Neural progenitor cell (in vitro differentiated cells): Measurements from ENCODE around the gene MRGPRF. TPM values are rescaled to one million over a fixed set of nuclear protein-coding genes. Genes with fewer than 3 reads are reported as not detected.

Experiments used
- DNase-seq: peaks from one replicate; pipeline ENCODE4 v3.0.0-alpha.2; 2016; ENCODE audit warnings: low spot score
- H2AFZ ChIP-seq: fragments of 200-600 bp; sonication (generic); replicated peaks from 2 replicates; pipeline ENCODE4 v1.6.1; 2016; ENCODE audit warnings: antibody characterized with exemption
- H3F3A ChIP-seq: fragments of 200-600 bp; sonication (generic); 2 replicates; pipeline ENCODE4 v1.6.1; 2016; ENCODE audit warnings: antibody characterized with exemption, low read depth
- H3K27ac ChIP-seq: fragments of 200-600 bp; sonication (generic); 2 replicates; pipeline ENCODE4 v1.5.1; 2016; ENCODE audit warnings: mild to moderate bottlenecking
- H3K27me3 ChIP-seq: fragments of 200-600 bp; sonication (generic); 2 replicates; pipeline ENCODE4 v1.6.1; 2016; ENCODE audit warnings: mild to moderate bottlenecking, moderate library complexity
- H3K36me3 ChIP-seq: fragments of 200-600 bp; sonication (generic); 2 replicates; pipeline ENCODE4 v1.5.1; 2016
- H3K4me1 ChIP-seq: fragments of 200-600 bp; sonication (generic); 2 replicates; pipeline ENCODE4 v1.6.1; 2016; ENCODE audit warnings: mixed run types
- H3K4me2 ChIP-seq: fragments of 200-600 bp; sonication (generic); 2 replicates; pipeline ENCODE4 v1.6.1; 2016
- H3K4me3 ChIP-seq: fragments of 200-600 bp; sonication (generic); 2 replicates; pipeline ENCODE4 v1.5.1; 2016
- H3K79me2 ChIP-seq: fragments of 200-600 bp; sonication (generic); 2 replicates; pipeline ENCODE4 v1.6.1; 2016; ENCODE audit warnings: low read depth
- H3K9ac ChIP-seq: fragments of 200-600 bp; sonication (generic); 2 replicates; pipeline ENCODE4 v1.6.1; 2016
- H3K9me3 ChIP-seq: fragments of 200-600 bp; sonication (generic); 2 replicates; pipeline ENCODE4 v1.5.1; 2016; ENCODE audit warnings: low read depth
- H4K20me1 ChIP-seq: fragments of 200-600 bp; sonication (generic); 2 replicates; pipeline ENCODE4 v1.6.1; 2016; ENCODE audit warnings: low read depth
- H3K27ac Mint-ChIP-seq: 3 replicates; pipeline ENCODE4 v1.8.0; 2021; ENCODE audit warnings: mixed read lengths
- H3K27me3 Mint-ChIP-seq: 2 replicates; pipeline ENCODE4 v1.8.0; 2022; ENCODE audit warnings: low read depth, mild to moderate bottlenecking, inconsistent platforms, moderate library complexity, mixed read lengths; ENCODE audit not compliant: insufficient read depth
- H3K36me3 Mint-ChIP-seq: 3 replicates; pipeline ENCODE4 v1.8.0; 2021; ENCODE audit warnings: mixed read lengths
- H3K4me1 Mint-ChIP-seq: 3 replicates; pipeline ENCODE4 v1.8.0; 2021; ENCODE audit warnings: mixed read lengths
- H3K4me3 Mint-ChIP-seq: 3 replicates; pipeline ENCODE4 v1.8.0; 2021; ENCODE audit warnings: mild to moderate bottlenecking, moderate library complexity, mixed read lengths
- H3K9me3 Mint-ChIP-seq: 3 replicates; pipeline ENCODE4 v1.8.0; 2020; ENCODE audit warnings: mixed read lengths
- CTCF ChIP-seq: fragments of 200-600 bp; sonication (generic); IDR thresholded peaks from 2 replicates; pipeline ENCODE4 v1.5.1; 2017; ENCODE audit warnings: antibody characterized with exemption, mild to moderate bottlenecking
- EZH2 ChIP-seq: fragments of 200-600 bp; sonication (generic); IDR thresholded peaks from 2 replicates; pipeline ENCODE4 v1.6.1; 2017; ENCODE audit warnings: antibody characterized with exemption, mild to moderate bottlenecking, moderate library complexity
- EZH2phosphoT487 ChIP-seq: fragments of 200-600 bp; sonication (generic); IDR thresholded peaks from 2 replicates; pipeline ENCODE4 v1.6.1; 2017; ENCODE audit warnings: antibody characterized with exemption
- total RNA-seq: library from RNA; depleted of rRNA; stranded (reverse); fragments of >200 nt; gene quantifications from 2 replicates; pipeline ENCODE4 v1.2.3, GENCODE V29; 2015; ENCODE audit warnings: low replicate concordance

The MRGPRF gene
- total RNA-seq, 1 donor from 2014 or later, result 0.56 TPM

- no peaks in the 10 kb centered on the region for H4K20me1 ChIP-seq
- DNase-seq, result no peak
- TF ChIP-seq CTCF (no peak), EZH2phosphoT487 (no peak), EZH2 (no peak)
- H2AFZ ChIP-seq, result no peak overlapping the region
- no peak overlapping the region for H3K9ac ChIP-seq
- Mint-ChIP-seq H3K4me3 (no peak overlapping the region), H3K9me3 (peaks cover 1% of the 10 kb centered on the region), H3K36me3 (no peaks in the 10 kb centered on the region), H3K27me3 (peaks cover 2% of the 10 kb centered on the region), H3K4me1 (peaks cover 27% of the 10 kb centered on the region), H3K27ac (no peak overlapping the region)
- H3K4me3 ChIP-seq, result no peak overlapping the region
- H3K4me2 ChIP-seq, result no peak overlapping the region
- no peaks in the 10 kb centered on the region for H3K9me3 ChIP-seq
- H3K27ac ChIP-seq, result no peak overlapping the region
- no peaks in the 10 kb centered on the region for H3F3A ChIP-seq
- H3K27me3 ChIP-seq, result no peaks in the 10 kb centered on the region
- H3K4me1 ChIP-seq, result peaks cover 6% of the 10 kb centered on the region
- H3K79me2 ChIP-seq, result no peaks in the 10 kb centered on the region
- H3K36me3 ChIP-seq, result no peaks in the 10 kb centered on the region
These were observed 28.5 kb upstream of the MRGPRF start for GRCh38 chr11:69041516-69041915.

DNA sequence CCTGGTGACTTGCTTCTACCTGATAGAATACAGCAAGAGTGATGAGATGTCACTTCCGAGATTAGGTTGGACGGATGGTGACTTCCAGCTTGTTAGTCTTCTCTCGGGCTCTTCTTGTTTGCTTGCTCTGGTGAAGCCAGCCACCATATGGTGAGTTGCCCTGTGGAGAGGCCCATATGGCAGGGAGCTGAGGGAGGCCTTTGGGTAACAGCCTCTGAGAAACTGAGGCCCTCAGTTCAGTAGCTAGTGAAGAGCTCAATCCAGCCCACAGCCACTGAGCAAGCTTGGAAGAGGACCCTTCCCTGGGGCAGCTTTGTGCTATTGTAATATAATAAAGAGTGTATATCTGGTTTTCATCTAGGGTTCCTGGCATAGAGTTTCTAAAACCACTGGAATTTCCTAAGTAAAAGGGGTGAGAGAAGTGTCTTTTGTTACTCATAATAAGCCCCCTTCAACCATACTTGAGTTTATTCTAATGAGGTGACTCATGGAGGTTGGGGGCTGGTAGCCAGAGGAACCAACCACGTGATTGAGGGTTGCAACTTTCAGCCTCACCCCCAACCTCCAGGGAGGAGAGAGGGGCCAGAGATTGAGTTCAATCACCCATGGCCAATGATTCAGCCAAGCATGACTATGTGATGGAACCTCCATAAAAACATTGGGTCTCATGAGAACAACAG lies 27.7 kb upstream of the MRGPRF start:
- Histone ChIP-seq H3K79me2 (no peaks in the 10 kb centered on the region), H3K4me2 (no peak overlapping the region), H3K27ac (no peak overlapping the region), H3K4me3 (no peak overlapping the region), H4K20me1 (no peaks in the 10 kb centered on the region), H3K36me3 (no peaks in the 10 kb centered on the region), H3K4me1 (peaks cover 6% of the 10 kb centered on the region), H3K9ac (no peak overlapping the region), H3F3A (no peaks in the 10 kb centered on the region), H3K27me3 (no peaks in the 10 kb centered on the region), H2AFZ (no peak overlapping the region), H3K9me3 (no peaks in the 10 kb centered on the region)
- H3K4me3 Mint-ChIP-seq, result no peak overlapping the region
- H3K27me3 Mint-ChIP-seq, result peaks cover 2% of the 10 kb centered on the region
- H3K4me1 Mint-ChIP-seq, result peaks cover 27% of the 10 kb centered on the region
- H3K9me3 Mint-ChIP-seq, result peaks cover 1% of the 10 kb centered on the region
- H3K27ac Mint-ChIP-seq, result peak overlapping the region; percentile 72
- DNase-seq, result no peak
- TF ChIP-seq EZH2, result no peak
- TF ChIP-seq CTCF, result no peak
- TF ChIP-seq EZH2phosphoT487, result no peak
- H3K36me3 Mint-ChIP-seq, result no peaks in the 10 kb centered on the region

- Histone ChIP-seq H3K4me2 (no peak overlapping the region), H3K4me1 (peaks cover 12% of the 10 kb centered on the region), H3K27ac (no peak overlapping the region), H3K36me3 (no peaks in the 10 kb centered on the region), H2AFZ (no peak overlapping the region), H3F3A (no peaks in the 10 kb centered on the region), H3K9me3 (no peaks in the 10 kb centered on the region), H3K27me3 (no peaks in the 10 kb centered on the region), H3K79me2 (no peaks in the 10 kb centered on the region), H3K9ac (no peak overlapping the region), H4K20me1 (no peaks in the 10 kb centered on the region), H3K4me3 (no peak overlapping the region)
- no peaks in the 10 kb centered on the region for H3K36me3 Mint-ChIP-seq
- H3K4me1 Mint-ChIP-seq, result peaks cover 27% of the 10 kb centered on the region
- peak overlapping the region; percentile 72 for H3K27ac Mint-ChIP-seq
- peaks cover 1% of the 10 kb centered on the region for H3K9me3 Mint-ChIP-seq
- DNase-seq, result no peak
- no peak overlapping the region for H3K4me3 Mint-ChIP-seq
- TF ChIP-seq EZH2phosphoT487, result no peak
- no peak for TF ChIP-seq EZH2
- no peak for TF ChIP-seq CTCF
- peaks cover 4% of the 10 kb centered on the region for H3K27me3 Mint-ChIP-seq
These were observed 27.0 kb upstream of the MRGPRF start for GRCh38 chr11:69040051-69040450.
